Hematopoietic multipotent progenitor cell treated with erythropoietin and hydrocortisone succinate and interleukin-3 and kit ligand, for 6 days (in vitro differentiated cells): ENCODE data around the gene TBC1D22A.
A peak's percentile ranks its signal among the peaks of the same experiment; 100 is the strongest.

Experiments used
- DNase-seq: peaks from one replicate; pipeline ENCODE4 v3.0.0-alpha.2; 2015

TBC1D22A gene

DNA sequence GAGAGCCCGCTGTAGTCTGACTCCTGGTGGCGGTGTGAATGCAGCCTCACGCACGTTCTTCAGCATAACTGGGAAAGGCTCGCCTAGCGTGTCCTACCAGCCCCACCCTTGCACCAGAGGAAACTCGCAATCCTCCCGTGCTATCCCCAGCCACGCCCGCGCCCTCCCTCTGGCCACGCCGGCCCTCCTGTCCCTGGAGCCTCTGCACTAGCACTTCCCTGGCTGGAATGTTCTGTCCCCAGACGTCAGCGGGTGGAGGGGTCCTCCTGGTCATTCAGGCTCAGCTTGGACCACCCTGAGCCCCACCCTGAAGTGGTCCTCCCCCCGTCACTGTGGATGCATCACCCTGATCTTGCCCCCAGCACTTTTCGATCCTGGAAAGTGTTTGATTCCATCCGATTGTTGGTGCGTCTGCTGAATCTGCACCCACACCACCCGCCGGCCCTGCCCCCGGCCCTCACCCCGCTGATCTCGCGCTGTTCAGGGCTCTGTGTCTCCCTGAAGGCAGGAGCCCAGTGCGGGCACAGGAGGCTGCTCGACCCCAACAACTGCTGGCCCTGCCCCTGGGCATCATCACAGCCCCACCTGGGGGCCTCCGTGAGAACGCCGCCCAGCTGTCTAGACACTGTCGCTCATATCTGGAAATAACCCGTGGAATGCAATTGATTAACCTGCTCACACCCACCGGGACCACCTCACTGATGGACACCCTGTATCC lies 437.0 kb downstream of the TBC1D22A start:
- no peak for DNase-seq

DNA sequence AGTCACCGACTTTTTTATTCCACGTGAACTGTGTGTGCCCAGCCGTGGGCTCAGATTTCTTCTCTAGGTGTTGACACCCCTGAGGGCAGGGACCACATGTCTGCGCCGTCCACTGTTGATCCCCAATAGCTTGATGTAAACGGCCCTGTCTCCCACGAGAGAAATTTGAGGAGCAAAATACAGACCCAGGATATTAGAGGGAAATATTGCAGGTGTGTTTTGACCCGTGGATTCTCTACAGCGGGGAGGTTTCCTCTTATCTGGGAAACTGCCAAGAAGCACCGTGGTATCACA lies 437.5 kb downstream of the TBC1D22A start:
- DNase-seq = no peak

DNA sequence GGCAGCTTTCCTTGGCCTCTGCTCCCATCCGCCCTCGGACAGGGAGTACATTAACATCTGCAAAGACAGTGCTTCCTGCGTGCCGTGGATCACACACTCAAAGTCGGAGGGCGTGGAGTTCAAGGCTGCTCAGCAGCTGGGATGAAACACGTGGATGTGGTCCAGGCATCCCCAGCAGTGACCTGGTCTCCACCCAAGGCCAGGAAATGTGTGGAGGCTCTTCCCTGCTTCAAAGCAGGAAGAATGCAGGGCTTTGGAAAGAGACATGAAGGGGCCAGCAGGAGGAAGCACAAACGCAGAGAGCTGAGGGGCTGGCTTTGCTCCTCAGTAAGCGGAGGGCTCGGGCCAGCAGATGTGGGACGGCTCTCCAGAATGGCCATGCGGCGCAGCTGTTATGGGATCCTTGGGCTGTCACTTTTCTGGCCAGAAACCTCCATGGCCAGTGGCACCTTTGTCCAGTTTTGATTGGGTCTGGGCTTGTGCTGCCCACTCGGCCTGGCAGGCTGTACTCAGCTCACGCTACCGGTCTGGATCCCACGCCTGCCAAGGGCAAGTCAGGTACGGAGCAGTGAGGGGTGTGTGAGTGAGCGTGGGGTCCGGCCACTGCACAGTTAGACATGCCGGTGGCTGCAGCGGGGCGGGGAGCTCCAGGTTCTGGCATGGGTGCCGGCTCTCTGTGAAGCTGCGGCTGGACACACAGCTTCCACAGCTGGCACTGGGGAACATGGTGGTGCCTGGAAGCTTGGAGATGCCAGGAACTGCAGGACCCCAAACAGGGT lies 438.0 kb downstream of the TBC1D22A start:
- DNase-seq = no peak

GRCh38 chr22:47201186-47201995 lies 438.9 kb downstream of the TBC1D22A start:
- DNase-seq = no peak

GRCh38 chr22:47201996-47202818 lies 439.8 kb downstream of the TBC1D22A start:
- no peak for DNase-seq

DNA sequence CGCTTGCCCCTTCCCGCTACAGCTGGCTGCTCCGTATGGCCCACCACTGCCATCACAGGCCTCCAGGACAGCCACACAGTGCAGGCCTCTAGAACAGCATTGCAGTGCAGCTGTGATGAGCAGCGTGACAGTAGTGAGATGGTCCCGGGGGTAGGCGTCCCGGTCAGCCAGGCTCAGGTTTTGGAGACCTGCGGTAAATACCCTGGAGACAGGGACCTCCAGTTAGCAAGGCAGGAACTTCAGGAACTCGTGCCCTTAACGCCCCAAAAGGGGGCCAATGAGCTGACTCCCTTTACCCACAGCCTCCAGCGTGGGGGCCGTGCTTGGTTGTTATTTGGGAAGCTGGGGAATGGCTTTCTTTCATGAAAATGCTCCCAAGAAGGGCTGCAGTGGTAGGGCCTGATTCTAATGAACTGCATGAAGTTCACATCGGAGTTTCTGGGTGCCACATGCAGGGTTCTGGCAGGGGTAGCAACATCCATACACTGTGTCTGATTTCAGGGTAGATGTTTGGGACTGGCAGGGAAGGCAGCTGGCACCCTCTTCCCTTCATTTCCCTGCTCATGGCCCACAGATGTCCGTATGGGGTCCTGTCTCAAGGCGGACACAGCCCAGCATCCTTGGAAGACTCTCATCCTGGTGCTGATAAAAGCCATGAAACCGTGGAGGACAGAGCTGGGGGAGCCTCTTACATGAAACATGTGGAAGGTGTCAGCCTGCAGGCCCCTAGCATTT lies 440.5 kb downstream of the TBC1D22A start:
- DNase-seq = no peak

GRCh38 chr22:47203554-47203991 lies 441.1 kb downstream of the TBC1D22A start:
- DNase-seq = no peak

GRCh38 chr22:47204002-47204979 lies 441.8 kb downstream of the TBC1D22A start:
- no peak for DNase-seq

- DNase-seq = no peak
These were observed 442.6 kb downstream of the TBC1D22A start for GRCh38 chr22:47205081-47205491.

- no peak for DNase-seq
These were observed 443.1 kb downstream of the TBC1D22A start for GRCh38 chr22:47205554-47205953.

DNA sequence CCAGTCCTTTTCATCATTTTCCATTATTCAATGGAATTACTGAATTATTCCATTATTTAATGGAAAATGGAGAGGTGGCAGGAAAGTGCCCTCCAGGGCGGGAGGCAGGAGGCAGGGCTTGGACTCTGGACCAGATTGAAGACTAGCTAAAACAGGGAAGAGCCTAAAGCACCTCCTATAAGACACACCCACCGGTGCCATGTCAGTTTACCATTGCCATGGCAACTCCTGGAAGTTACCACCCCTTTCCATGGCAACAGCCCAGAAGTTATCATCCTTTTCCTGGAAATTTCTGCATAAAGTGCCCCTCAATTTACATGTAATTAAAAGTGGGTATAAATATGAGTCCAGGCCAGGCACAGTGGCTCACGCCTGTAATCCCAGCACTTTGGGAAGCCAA lies 443.7 kb downstream of the TBC1D22A start:
- DNase-seq = peak; percentile 3

GRCh38 chr22:47206666-47207218 lies 444.3 kb downstream of the TBC1D22A start:
- DNase-seq = no peak

GRCh38 chr22:47207387-47207786 lies 444.9 kb downstream of the TBC1D22A start:
- no peak for DNase-seq

DNA sequence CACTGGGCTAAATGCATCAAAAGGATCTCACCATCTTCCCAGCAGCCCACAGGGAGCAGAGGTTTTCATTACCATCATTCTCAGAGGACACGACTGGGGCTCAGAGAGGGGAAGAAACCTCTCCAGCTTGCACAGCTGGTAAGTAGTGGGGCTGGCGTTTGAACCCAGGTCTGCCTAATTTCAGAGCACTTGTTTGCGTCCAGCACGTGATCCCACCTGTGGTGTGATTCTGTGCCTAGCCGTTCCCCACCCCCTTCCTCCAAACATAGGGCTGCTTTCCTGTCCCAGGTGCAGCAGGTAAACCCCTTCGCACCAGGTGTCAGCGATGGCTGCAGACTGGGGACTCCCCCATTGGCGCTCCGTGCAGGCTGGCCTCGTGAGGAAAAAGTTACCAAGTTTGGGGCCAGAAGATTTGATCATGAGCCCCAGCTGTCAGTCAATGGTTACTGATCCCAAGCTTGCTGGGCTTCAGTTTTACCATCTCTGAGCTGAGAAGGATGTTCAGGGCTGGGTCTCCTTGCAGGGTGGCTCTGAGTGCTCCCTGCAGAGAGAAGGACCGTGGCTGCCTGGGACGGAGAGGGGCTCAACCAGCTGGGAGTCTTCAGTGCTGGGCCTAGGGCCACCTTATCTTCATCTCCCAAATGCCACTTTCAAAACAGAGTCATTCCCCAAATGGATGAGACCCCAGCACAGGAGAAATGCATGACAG lies 445.6 kb downstream of the TBC1D22A start:
- DNase-seq = no peak

DNA sequence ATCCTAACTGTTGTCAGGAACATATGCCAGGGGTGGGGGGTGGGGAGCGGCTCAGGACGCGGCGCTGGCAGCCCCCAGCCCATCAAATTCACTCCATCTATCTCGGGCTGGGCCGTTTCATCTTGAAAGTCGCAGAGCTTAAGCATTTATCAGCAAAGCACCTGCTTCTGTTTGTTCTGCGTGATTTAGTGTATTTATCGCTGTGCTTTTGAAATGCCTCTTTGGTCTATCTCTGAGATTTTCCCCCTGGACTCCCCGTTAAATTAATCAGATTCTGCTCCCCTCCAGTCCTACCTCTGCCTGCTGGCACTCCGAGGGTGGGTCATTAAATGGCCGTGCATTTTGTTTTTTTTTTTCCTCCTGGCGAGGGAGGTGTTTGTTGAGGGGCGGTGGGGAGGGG lies 446.2 kb downstream of the TBC1D22A start:
- no peak for DNase-seq

GRCh38 chr22:47209040-47209514 lies 446.6 kb downstream of the TBC1D22A start:
- DNase-seq = no peak

GRCh38 chr22:47209547-47210023 lies 447.1 kb downstream of the TBC1D22A start:
- DNase-seq = no peak

DNA sequence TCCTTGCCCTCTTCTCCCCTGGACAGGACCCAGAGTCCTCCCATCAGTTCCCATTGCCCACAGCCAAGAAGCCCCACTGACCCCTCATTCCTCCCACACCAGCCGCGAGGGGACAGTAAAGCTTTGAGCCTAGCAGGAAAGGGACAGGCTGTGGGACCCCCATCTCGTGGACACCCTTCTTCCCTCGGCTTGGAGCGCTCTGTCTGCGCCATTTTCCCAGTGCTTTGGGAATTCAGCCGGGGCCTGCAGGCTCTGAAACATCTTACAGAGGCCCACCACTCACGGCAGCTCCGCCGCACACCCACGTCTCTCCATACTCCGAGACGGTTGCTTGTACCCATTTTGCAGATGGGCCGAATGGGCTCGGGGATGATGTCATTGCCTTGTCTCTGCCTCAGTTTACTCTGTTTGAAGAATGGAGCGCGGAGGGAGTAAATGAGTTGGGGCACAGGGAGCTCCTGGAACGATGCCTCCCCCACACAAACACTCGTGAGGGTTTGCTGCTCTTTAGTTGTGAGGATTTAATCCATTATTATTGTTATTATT lies 447.7 kb downstream of the TBC1D22A start:
- DNase-seq = no peak

GRCh38 chr22:47210686-47211085 lies 448.2 kb downstream of the TBC1D22A start:
- no peak for DNase-seq
